ENCODE results near the gene GPT2.

DNA sequence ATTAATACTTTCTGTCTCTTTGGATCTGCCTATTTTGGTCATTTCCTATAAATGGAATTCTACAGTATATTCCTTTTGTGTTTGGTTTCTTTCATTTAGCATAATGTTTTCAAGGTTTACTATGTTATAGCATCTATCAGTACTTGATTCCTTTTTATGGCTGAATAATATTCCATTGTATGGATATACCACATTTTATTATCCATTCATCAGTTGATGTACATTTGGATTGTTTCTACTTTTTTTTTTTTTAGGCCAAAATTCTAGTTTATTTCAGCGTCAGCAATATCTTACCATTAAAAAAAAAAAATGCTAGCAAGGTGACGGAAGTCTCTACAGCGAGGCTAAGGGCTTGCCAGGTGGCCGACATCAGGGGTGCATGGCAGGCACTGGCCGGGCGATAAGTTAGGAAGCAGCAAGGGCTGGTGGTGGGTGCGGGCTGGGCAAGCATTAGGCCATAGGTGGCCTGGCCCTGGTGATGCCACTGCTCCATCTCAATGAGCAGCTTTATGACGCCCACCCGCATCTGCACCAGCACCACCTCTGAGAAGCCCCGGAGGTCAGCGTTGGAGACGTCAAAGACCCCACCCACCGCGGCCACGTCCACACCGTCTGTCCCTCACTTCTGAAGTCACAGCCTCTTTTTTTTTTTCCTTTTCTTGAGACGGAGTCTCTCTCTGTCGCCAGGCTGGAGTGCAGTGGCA lies 41.8 kb upstream of the GPT2 start:
- TF ChIP-seq, protein P1, sequence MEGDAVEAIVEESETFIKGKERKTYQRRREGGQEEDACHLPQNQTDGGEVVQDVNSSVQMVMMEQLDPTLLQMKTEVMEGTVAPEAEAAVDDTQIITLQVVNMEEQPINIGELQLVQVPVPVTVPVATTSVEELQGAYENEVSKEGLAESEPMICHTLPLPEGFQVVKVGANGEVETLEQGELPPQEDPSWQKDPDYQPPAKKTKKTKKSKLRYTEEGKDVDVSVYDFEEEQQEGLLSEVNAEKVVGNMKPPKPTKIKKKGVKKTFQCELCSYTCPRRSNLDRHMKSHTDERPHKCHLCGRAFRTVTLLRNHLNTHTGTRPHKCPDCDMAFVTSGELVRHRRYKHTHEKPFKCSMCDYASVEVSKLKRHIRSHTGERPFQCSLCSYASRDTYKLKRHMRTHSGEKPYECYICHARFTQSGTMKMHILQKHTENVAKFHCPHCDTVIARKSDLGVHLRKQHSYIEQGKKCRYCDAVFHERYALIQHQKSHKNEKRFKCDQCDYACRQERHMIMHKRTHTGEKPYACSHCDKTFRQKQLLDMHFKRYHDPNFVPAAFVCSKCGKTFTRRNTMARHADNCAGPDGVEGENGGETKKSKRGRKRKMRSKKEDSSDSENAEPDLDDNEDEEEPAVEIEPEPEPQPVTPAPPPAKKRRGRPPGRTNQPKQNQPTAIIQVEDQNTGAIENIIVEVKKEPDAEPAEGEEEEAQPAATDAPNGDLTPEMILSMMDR (IDR thresholded peaks at IDR 0.05): no peak
- no peak for TF ChIP-seq POLR2AphosphoS5 (IDR thresholded peaks at IDR 0.05)
